Neural crest cell (in vitro differentiated cells): Measurements from ENCODE around the gene COQ2. TPM values are rescaled to one million over a fixed set of nuclear protein-coding genes. Genes with fewer than 3 reads are reported as not detected.
A peak's percentile ranks its signal among the peaks of the same experiment; 100 is the strongest.

Experiments
- DNase-seq: peaks from one replicate; pipeline ENCODE4 v3.0.0; 2021; ENCODE audit warnings: low read depth, mixed read lengths, low spot score
- H3K27ac Mint-ChIP-seq: one replicate; pipeline ENCODE4 v1.8.0; 2021; ENCODE audit warnings: mild to moderate bottlenecking, mixed read lengths; ENCODE audit not compliant: unreplicated experiment
- H3K27me3 Mint-ChIP-seq: 2 replicates; pipeline ENCODE4 v1.8.0; 2021; ENCODE audit warnings: low read depth, mild to moderate bottlenecking, mixed read lengths
- H3K36me3 Mint-ChIP-seq: 2 replicates; pipeline ENCODE4 v1.8.0; 2021; ENCODE audit warnings: low read depth, mild to moderate bottlenecking, mixed read lengths
- H3K4me1 Mint-ChIP-seq: 2 replicates; pipeline ENCODE4 v1.8.0; 2021; ENCODE audit warnings: mixed read lengths
- H3K4me3 Mint-ChIP-seq: one replicate; pipeline ENCODE4 v1.8.0; 2021; ENCODE audit warnings: mild to moderate bottlenecking, mixed read lengths
- H3K9me3 Mint-ChIP-seq: 2 replicates; pipeline ENCODE4 v1.8.0; 2021; ENCODE audit warnings: mixed read lengths
- CTCF ChIP-seq: fragments of 200-600 bp; sonication (generic); conservative IDR thresholded peaks from 2 replicates; pipeline ENCODE4 v1.5.0; 2021; ENCODE audit warnings: antibody characterized with exemption, mild to moderate bottlenecking
- total RNA-seq: library from RNA; stranded (reverse); gene quantifications from 2 replicates; pipeline ENCODE4 v1.2.1, GENCODE V29; 2021

Gene COQ2
- total RNA-seq, 1 donor from 2014 or later: 21.9 TPM

GRCh38 chr4:83228231-83228630, 56.4 kb downstream of the COQ2 start:
- no peak for TF ChIP-seq CTCF
- Mint-ChIP-seq H3K27me3 (no peaks in the 10 kb centered on the region), H3K4me1 (peaks cover 6% of the 10 kb centered on the region), H3K4me3 (no peak overlapping the region), H3K9me3 (peaks cover 4% of the 10 kb centered on the region), H3K27ac (no peak overlapping the region), H3K36me3 (peaks cover 2% of the 10 kb centered on the region)
- DNase-seq: no peak

DNA sequence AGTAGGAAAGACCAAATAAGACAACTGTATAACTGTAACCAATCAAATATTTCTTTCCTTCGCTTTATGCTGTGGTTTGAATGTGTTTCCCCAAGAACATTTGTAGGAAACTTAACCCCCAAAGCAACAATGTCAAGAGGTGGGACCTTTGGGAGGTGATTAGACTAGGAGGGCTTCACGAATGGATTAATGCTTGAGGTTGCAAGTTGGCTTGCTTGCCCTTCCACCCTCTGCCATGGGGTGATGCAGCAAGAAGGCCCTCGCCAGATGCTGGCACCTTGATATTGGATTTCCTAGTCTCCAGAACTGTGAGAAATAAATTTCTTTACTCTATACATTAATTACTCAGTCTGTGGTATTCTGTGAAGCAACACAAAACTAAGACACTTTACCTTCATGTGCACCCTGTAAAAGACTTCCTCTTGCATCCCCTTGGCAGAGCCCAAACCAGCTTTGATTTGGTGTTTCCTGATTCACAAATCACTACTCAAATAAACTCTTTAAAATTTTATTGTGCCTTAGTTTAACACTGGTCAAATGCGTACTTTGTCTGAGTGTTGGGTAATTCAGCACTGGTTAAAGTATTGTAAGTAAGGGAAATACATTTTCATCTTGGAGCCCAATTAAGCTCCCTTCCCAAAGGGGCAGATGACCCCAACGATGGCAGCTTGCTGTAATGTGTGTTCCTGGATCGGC, 59.9 kb downstream of the COQ2 start:
- DNase-seq: no peak
- no peak for TF ChIP-seq CTCF
- peaks cover 2% of the 10 kb centered on the region for H3K36me3 Mint-ChIP-seq
- peaks cover under 1% of the 10 kb centered on the region for H3K4me1 Mint-ChIP-seq
- no peak overlapping the region for H3K27ac Mint-ChIP-seq
- H3K27me3 Mint-ChIP-seq: no peaks in the 10 kb centered on the region
- no peak overlapping the region for H3K4me3 Mint-ChIP-seq
- H3K9me3 Mint-ChIP-seq: peaks cover 4% of the 10 kb centered on the region

GRCh38 chr4:83223781-83224180, 60.8 kb downstream of the COQ2 start:
- no peaks in the 10 kb centered on the region for H3K4me1 Mint-ChIP-seq
- H3K36me3 Mint-ChIP-seq: peaks cover 2% of the 10 kb centered on the region
- H3K9me3 Mint-ChIP-seq: peaks cover 4% of the 10 kb centered on the region
- no peak overlapping the region for H3K4me3 Mint-ChIP-seq
- H3K27ac Mint-ChIP-seq: no peak overlapping the region
- no peaks in the 10 kb centered on the region for H3K27me3 Mint-ChIP-seq
- no peak for TF ChIP-seq CTCF
- DNase-seq: no peak

- Mint-ChIP-seq H3K9me3 (no peaks in the 10 kb centered on the region), H3K27me3 (no peaks in the 10 kb centered on the region), H3K4me1 (no peaks in the 10 kb centered on the region), H3K4me3 (no peak overlapping the region), H3K36me3 (no peaks in the 10 kb centered on the region), H3K27ac (no peak overlapping the region)
- no peak for TF ChIP-seq CTCF
- DNase-seq: no peak
Measured at GRCh38 chr4:83221897-83222441, 62.6 kb downstream of the COQ2 start.

DNA sequence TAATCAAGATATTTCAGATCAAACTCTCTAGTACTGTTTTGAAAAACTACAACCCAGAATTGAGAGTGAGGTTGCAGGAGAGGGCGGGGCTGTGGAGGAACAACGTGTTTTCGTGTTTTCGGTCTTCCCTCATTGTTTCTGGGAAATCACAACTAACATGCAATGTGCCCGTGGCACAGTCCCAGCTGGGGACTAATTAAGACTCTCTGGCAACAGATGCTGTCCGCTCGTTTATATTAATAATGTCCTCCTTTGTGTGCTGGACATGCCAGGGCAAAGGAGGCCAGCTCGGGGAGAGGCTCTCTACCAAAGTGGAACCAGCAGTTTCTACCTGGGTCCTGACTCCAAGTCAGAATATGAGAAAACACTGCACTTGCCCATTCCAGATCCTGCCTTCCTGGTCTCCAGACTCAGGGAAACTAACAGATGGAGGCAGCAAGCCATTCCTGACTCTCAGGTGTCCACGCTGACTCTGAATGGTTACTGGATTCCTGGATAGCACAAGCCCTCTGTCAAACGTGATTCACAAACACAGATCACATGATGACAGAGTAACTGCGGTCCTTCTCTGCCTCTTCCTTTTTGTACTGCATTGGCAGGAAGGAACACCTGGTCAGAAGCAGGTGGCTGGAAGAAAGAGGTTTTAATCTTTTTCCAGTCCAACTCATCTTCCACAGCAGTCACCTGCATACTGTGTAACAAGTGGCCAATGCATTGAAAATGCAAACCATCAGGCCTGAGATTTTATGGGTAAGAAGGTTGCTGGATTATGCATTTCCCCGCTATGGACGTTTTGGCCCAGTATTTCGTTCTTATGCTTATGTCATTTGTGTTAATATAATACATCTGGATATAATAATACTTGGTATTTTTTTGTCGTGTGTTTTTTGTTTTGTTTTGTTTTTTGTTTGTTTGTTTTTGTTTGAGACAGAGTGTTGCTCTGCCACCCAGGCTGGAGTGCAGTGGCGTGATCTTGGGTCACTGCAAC, 65.0 kb downstream of the COQ2 start:
- Mint-ChIP-seq H3K27ac (peak overlapping the region; percentile 40), H3K4me3 (no peak overlapping the region), H3K36me3 (no peaks in the 10 kb centered on the region), H3K27me3 (no peaks in the 10 kb centered on the region), H3K9me3 (no peaks in the 10 kb centered on the region), H3K4me1 (no peaks in the 10 kb centered on the region)
- TF ChIP-seq CTCF: no peak
- DNase-seq: no peak
